Panc1 (cell line): ENCODE data around the gene LRRC25. TPM values are rescaled to one million over a fixed set of nuclear protein-coding genes. Genes with fewer than 3 reads are reported as not detected.

ENCODE experiments used
- ATAC-seq: fragments of 200-7000 bp; cut with Tn5 transposase; 2 replicates; pipeline ENCODE4 v1.9.1; 2020; ENCODE audit warnings: mild to moderate bottlenecking, moderate library complexity
- BruUV-seq: library from RNA; stranded (reverse); fragments of 400-500 nt; replicated peaks from 2 replicates; lab custom pipeline; 2021; lab: Mats Ljungman, UMichigan
- CTCF ChIA-PET: fragments of 300-600 bp; sonication (Branson Sonifier 250); formaldehyde crosslinking; loops from one replicate; lab custom pipeline; 2022; ENCODE audit warnings: antibody characterized with exemption; lab: Charles Lee
- POLR2A ChIA-PET: fragments of 300-600 bp; sonication (Branson Sonifier 250); formaldehyde crosslinking; loops from one replicate; lab custom pipeline; 2022; ENCODE audit warnings: antibody characterized with exemption; lab: Charles Lee
- DNase-seq: peaks from one replicate; pipeline ENCODE4 v3.0.0-alpha.2; 2010; ENCODE audit warnings: low read depth, low spot score
- H3K27ac ChIP-seq: 2 replicates; pipeline ENCODE4 v1.5.1; 2011; ENCODE audit warnings: mild to moderate bottlenecking, low read length, inconsistent platforms
- H3K27me3 ChIP-seq: fragments of 200-500 bp; sonication (Bioruptor generic); 2 replicates; pipeline ENCODE4 v1.6.0; 2014; ENCODE audit warnings: low read length, inconsistent platforms; ENCODE audit not compliant: control insufficient read depth, insufficient read depth
- H3K36me3 ChIP-seq: fragments of 200-500 bp; sonication (Bioruptor generic); 2 replicates; pipeline ENCODE4 v1.5.1; 2014; ENCODE audit warnings: inconsistent platforms, mild to moderate bottlenecking, low read length, moderate library complexity; ENCODE audit not compliant: control insufficient read depth, insufficient read depth
- H3K4me1 ChIP-seq: 2 replicates; pipeline ENCODE4 v1.5.1; 2011; ENCODE audit warnings: inconsistent platforms, mild to moderate bottlenecking, low read length, moderate library complexity; ENCODE audit not compliant: control insufficient read depth, insufficient read depth
- H3K4me3 ChIP-seq, 2 experiments: 2 replicates each; pipeline ENCODE4 v1.5.1; 2011 to 2012; ENCODE audit warnings: low read depth in 2 of 2, low read length in 2 of 2, mild to moderate bottlenecking in 2 of 2, inconsistent platforms in 1 of 2, moderate library complexity in 1 of 2
- H3K9me3 ChIP-seq: fragments of 200-500 bp; sonication (Bioruptor generic); 2 replicates; pipeline ENCODE4 v1.5.1; 2014; ENCODE audit warnings: low read depth, mild to moderate bottlenecking, inconsistent platforms, low read length, moderate library complexity; ENCODE audit not compliant: control insufficient read depth, insufficient read depth
- CTCF ChIP-seq: fragments of 450-650 bp; IDR thresholded peaks from 2 replicates; pipeline ENCODE4 v1.5.1; 2017; ENCODE audit warnings: mild to moderate bottlenecking
- POLR2AphosphoS5 ChIP-seq: IDR thresholded peaks from 2 replicates; pipeline ENCODE4 v1.6.1; 2012; ENCODE audit warnings: mild to moderate bottlenecking, low read depth, low read length, moderate library complexity
- REST ChIP-seq, 2 experiments: IDR thresholded peaks; 2 replicates each; pipeline ENCODE4 v1.6.1; 2011 to 2012; ENCODE audit warnings: low read depth in 2 of 2, control low read depth in 1 of 2, low read length in 1 of 2, mild to moderate bottlenecking in 1 of 2, moderate library complexity in 1 of 2; ENCODE audit not compliant: insufficient read depth in 1 of 2
- SIN3A ChIP-seq: IDR thresholded peaks from 2 replicates; pipeline ENCODE4 v1.6.1; 2012; ENCODE audit warnings: low read depth, mild to moderate bottlenecking, low read length, moderate library complexity, borderline replicate concordance; ENCODE audit not compliant: insufficient read depth
- TCF7L2 ChIP-seq: IDR thresholded peaks from 2 replicates; pipeline ENCODE4 v1.6.1; 2011; ENCODE audit warnings: mild to moderate bottlenecking, low read depth, low read length, inconsistent platforms
- in situ Hi-C: cut with HindIII; loops from 2 replicates; pipeline ENCODE4 v1.10.0; 2016; ENCODE audit warnings: low sequenced_read_pairs, low pct_unique_long_range_greater_than_20kb
- intact Hi-C: fragments of 100-400 bp; cut with micrococcal nuclease; formaldehyde crosslinking; loops from one replicate; pipeline ENCODE4 v1.10.0; 2022; ENCODE audit not compliant: unreplicated experiment
- total RNA-seq: library from RNA; stranded (reverse); gene quantifications from one replicate; pipeline ENCODE4 v1.2.1, GENCODE V29; 2021; ENCODE audit not compliant: unreplicated experiment

Gene LRRC25
- total RNA-seq, 1 experiment from 2014 or later: 0.15 TPM

- POLR2A ChIA-PET: no interaction called here
- peaks cover 1% of the 10 kb centered on the region; the same call in 1 of the 2 replicates for H3K36me3 ChIP-seq
Observed at GRCh38 chr19:18415178-18415867, 17.9 kb upstream of the LRRC25 start.

More at GRCh38 chr19:18415178-18415867, 17.9 kb upstream of the LRRC25 start:
- BruUV-seq: no TSS peak
- Histone ChIP-seq H3K4me3 (peak overlapping the region in 1 of 2 experiments; percentile 29; a peak in 1 of 4 replicates), H3K9me3 (no peaks in the 10 kb centered on the region), H3K27ac (peak overlapping the region; percentile 95), H3K4me1 (peaks cover 31% of the 10 kb centered on the region), H3K27me3 (no peaks in the 10 kb centered on the region)
- ATAC-seq (no peak), DNase-seq (no peak)
- CTCF ChIA-PET: interaction anchor here (1.1 to 1.4 kb wide), 2 partner anchors 76 to 87 kb away, joined by 3 to 6 read pairs; no protein-coding TSS in a partner anchor
- in situ Hi-C loops (no loop called here), intact Hi-C loops (no loop called here)
- no peak for TF ChIP-seq REST (IDR thresholded peaks at IDR 0.05; ENCODE audit: insufficient read depth in 1 of 2, low read depth in 2 of 2, low read length in 1 of 2)
- TF ChIP-seq CTCF: no peak
- TF ChIP-seq TCF7L2: no peak
- TF ChIP-seq POLR2AphosphoS5: no peak
- no peak for TF ChIP-seq SIN3A
